ENCODE measurements around the gene APH1B.
A peak's percentile ranks its signal among the peaks of the same experiment; 100 is the strongest.

APH1B gene

DNA sequence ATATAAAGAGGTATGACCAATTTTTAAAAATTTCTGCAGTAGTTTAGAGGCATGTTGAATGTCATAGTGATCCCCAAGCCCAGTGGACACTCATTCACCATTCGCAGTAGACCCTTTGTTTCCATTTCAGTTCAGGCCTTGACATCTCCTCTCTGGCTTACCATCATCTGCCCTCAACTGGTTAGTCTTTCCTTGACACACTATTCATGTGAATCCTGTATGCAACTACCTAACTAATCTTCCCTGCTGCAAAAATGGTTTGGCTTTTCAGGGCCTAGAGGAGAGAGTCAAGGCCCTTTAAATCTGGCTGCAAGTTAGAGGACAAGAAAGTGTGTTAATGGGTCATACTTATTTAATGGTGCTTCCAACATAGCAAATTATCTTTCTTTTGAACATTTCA is 10.9 kb downstream of the APH1B start:
- no peak overlapping the region for H3K27ac ChIP-seq (ENCODE audit: extremely low read depth, low read depth, low read length)
- no peaks in the 10 kb centered on the region for H3K4me1 ChIP-seq (ENCODE audit: control insufficient read depth, insufficient read depth, low read length)
- no peak for TF ChIP-seq ZNF24 (tag by site-specific recombination; IDR thresholded peaks at IDR 0.05)
- TF ChIP-seq, protein P1, sequence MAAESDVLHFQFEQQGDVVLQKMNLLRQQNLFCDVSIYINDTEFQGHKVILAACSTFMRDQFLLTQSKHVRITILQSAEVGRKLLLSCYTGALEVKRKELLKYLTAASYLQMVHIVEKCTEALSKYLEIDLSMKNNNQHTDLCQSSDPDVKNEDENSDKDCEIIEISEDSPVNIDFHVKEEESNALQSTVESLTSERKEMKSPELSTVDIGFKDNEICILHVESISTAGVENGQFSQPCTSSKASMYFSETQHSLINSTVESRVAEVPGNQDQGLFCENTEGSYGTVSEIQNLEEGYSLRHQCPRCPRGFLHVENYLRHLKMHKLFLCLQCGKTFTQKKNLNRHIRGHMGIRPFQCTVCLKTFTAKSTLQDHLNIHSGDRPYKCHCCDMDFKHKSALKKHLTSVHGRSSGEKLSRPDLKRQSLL (tag by site-specific recombination; IDR thresholded peaks at IDR 0.05): no peak
- no peak for TF ChIP-seq RBAK (tag by site-specific recombination; IDR thresholded peaks at IDR 0.05)
- no peak for TF ChIP-seq IKZF3 (tag by site-specific recombination; IDR thresholded peaks at IDR 0.05)
- TF ChIP-seq FEZF1 (tag by site-specific recombination; IDR thresholded peaks at IDR 0.05): no peak
- TF ChIP-seq ZNF10 (tag by site-specific recombination; IDR thresholded peaks at IDR 0.05): peak; percentile 86
- no peak for TF ChIP-seq ZNF223 (tag by site-specific recombination; IDR thresholded peaks at IDR 0.05)
- peaks cover 4 to 6% of the 10 kb centered on the region in 2 experiments; a peak in 2 of 3 replicates for H3K36me3 ChIP-seq (ENCODE audit: control insufficient read depth in 2 of 2, insufficient read depth in 1 of 2, low read length in 2 of 2)
- CTCF ChIA-PET: interaction anchor here (0.6 to 4.8 kb wide), 7 partner anchors 54 to 346 kb away, joined by 3 to 43 read pairs (median 3); no protein-coding TSS in a partner anchor
- no peaks in the 10 kb centered on the region for H3K9me3 ChIP-seq (ENCODE audit: control insufficient read depth, insufficient read depth, low read depth, low read length)
- H3K4me3 ChIP-seq (ENCODE audit: low read depth, low read length): no peak overlapping the region
- POLR2A ChIA-PET: interaction anchor here (0.6 kb wide), 1 partner anchor 76 kb away, joined by 3 read pairs; no protein-coding TSS in a partner anchor

DNA sequence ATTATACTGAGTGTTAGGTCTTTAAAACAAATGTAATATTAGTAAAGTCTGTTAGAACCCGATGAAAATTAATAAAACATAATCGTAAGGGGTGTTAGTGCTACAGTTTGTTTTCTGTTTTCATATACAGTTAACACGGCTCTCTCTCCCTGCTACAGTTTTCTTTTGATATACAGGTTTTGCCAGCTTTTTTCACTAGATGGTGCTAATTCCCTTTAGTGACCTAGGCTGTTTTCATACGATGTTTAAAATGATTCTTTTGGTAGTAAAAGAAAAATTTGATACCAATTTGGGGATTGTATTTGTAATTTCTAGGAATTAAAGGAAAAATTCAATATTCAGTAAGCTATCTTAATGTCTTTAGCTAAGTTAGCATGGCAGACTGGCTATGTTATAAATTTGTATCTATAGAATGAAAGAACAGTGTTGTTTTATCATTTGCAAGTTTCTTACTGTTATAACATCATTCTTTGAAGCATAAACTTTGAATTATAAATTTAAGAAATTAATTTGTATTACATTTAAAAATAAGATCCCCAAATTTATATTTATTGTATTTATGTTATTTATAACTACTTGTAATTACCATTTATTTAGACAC is 11.5 kb downstream of the APH1B start:
- Histone ChIP-seq H3K9me3 (ENCODE audit: control insufficient read depth, insufficient read depth, low read depth, low read length) (no peaks in the 10 kb centered on the region), H3K4me1 (ENCODE audit: control insufficient read depth, insufficient read depth, low read length) (no peaks in the 10 kb centered on the region), H3K4me3 (ENCODE audit: low read depth, low read length) (no peak overlapping the region), H3K27ac (ENCODE audit: extremely low read depth, low read depth, low read length) (no peak overlapping the region), H3K36me3 (ENCODE audit: control insufficient read depth in 2 of 2, insufficient read depth in 1 of 2, low read length in 2 of 2) (peaks cover 4 to 6% of the 10 kb centered on the region in 2 experiments; a peak in 2 of 3 replicates)
- CTCF ChIA-PET: interaction anchor here (0.6 to 4.8 kb wide), 12 partner anchors 10 to 777 kb away, joined by 3 to 43 read pairs (median 4); no protein-coding TSS in a partner anchor
- POLR2A ChIA-PET: no interaction called here
- TF ChIP-seq HOXD13 (CRISPR knock-in tag; IDR thresholded peaks at IDR 0.05; ENCODE audit: borderline replicate concordance): no peak
- TF ChIP-seq, protein P2, sequence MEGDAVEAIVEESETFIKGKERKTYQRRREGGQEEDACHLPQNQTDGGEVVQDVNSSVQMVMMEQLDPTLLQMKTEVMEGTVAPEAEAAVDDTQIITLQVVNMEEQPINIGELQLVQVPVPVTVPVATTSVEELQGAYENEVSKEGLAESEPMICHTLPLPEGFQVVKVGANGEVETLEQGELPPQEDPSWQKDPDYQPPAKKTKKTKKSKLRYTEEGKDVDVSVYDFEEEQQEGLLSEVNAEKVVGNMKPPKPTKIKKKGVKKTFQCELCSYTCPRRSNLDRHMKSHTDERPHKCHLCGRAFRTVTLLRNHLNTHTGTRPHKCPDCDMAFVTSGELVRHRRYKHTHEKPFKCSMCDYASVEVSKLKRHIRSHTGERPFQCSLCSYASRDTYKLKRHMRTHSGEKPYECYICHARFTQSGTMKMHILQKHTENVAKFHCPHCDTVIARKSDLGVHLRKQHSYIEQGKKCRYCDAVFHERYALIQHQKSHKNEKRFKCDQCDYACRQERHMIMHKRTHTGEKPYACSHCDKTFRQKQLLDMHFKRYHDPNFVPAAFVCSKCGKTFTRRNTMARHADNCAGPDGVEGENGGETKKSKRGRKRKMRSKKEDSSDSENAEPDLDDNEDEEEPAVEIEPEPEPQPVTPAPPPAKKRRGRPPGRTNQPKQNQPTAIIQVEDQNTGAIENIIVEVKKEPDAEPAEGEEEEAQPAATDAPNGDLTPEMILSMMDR (tag by site-specific recombination; IDR thresholded peaks at IDR 0.05): peak; percentile 38; the same call in 1 of the 2 replicates
- peak; percentile 86 for TF ChIP-seq ZNF654 (tag by site-specific recombination; IDR thresholded peaks at IDR 0.05; ENCODE audit: low read depth)
- TF ChIP-seq, protein P3, sequence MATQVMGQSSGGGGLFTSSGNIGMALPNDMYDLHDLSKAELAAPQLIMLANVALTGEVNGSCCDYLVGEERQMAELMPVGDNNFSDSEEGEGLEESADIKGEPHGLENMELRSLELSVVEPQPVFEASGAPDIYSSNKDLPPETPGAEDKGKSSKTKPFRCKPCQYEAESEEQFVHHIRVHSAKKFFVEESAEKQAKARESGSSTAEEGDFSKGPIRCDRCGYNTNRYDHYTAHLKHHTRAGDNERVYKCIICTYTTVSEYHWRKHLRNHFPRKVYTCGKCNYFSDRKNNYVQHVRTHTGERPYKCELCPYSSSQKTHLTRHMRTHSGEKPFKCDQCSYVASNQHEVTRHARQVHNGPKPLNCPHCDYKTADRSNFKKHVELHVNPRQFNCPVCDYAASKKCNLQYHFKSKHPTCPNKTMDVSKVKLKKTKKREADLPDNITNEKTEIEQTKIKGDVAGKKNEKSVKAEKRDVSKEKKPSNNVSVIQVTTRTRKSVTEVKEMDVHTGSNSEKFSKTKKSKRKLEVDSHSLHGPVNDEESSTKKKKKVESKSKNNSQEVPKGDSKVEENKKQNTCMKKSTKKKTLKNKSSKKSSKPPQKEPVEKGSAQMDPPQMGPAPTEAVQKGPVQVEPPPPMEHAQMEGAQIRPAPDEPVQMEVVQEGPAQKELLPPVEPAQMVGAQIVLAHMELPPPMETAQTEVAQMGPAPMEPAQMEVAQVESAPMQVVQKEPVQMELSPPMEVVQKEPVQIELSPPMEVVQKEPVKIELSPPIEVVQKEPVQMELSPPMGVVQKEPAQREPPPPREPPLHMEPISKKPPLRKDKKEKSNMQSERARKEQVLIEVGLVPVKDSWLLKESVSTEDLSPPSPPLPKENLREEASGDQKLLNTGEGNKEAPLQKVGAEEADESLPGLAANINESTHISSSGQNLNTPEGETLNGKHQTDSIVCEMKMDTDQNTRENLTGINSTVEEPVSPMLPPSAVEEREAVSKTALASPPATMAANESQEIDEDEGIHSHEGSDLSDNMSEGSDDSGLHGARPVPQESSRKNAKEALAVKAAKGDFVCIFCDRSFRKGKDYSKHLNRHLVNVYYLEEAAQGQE (tag by site-specific recombination; IDR thresholded peaks at IDR 0.05): no peak
- TF ChIP-seq SP3 (tag by site-specific recombination; IDR thresholded peaks at IDR 0.05): no peak
- no peak for TF ChIP-seq ZNF677 (tag by site-specific recombination; IDR thresholded peaks at IDR 0.05)
- TF ChIP-seq MYNN (tag by site-specific recombination; IDR thresholded peaks at IDR 0.05; ENCODE audit: borderline replicate concordance): no peak
- no peak for TF ChIP-seq IKZF3 (tag by site-specific recombination; IDR thresholded peaks at IDR 0.05)
- no peak for TF ChIP-seq ZIC2 (tag by site-specific recombination; IDR thresholded peaks at IDR 0.05)
